Ureter (tissue), 1 donor: ENCODE measurements around the gene UBL4B. TPM values are rescaled to one million over a fixed set of nuclear protein-coding genes. Genes with fewer than 3 reads are reported as not detected.

Experiments
- DNase-seq: peaks from one replicate; pipeline ENCODE4 v3.0.0-alpha.2; 2020; ENCODE audit warnings: low spot score
- total RNA-seq: library from RNA; stranded (reverse); gene quantifications from one replicate; pipeline ENCODE4 v1.2.4, GENCODE V29; 2023
- donor health status: DM: yes; HTN: yes; CAD: no.

The UBL4B gene
- total RNA-seq, 1 donor from 2014 or later: not detected

GRCh38 chr1:110113551-110113950, 1.3 kb downstream of the UBL4B start:
- DNase-seq: no peak

- no peak for DNase-seq
These were observed 1.9 kb downstream of the UBL4B start for GRCh38 chr1:110114173-110114572.

GRCh38 chr1:110114784-110115183, 2.5 kb downstream of the UBL4B start:
- DNase-seq: no peak

- DNase-seq: no peak
These were observed 6.6 kb downstream of the UBL4B start for GRCh38 chr1:110118636-110119396.

GRCh38 chr1:110119843-110120242, 7.6 kb downstream of the UBL4B start:
- DNase-seq: no peak

- no peak for DNase-seq
These were observed 8.8 kb downstream of the UBL4B start for GRCh38 chr1:110120960-110121561.

GRCh38 chr1:110123224-110123623, 11.0 kb downstream of the UBL4B start:
- DNase-seq: no peak

GRCh38 chr1:110125810-110126209, 13.6 kb downstream of the UBL4B start:
- DNase-seq: no peak

GRCh38 chr1:110130113-110130591, 17.9 kb downstream of the UBL4B start:
- no peak for DNase-seq

GRCh38 chr1:110130989-110131388, 18.7 kb downstream of the UBL4B start:
- DNase-seq: no peak

- no peak for DNase-seq
These were observed 20.4 kb downstream of the UBL4B start for GRCh38 chr1:110132682-110133081.

- DNase-seq: no peak
These were observed 21.2 kb downstream of the UBL4B start for GRCh38 chr1:110133436-110133835.

- no peak for DNase-seq
These were observed 21.9 kb downstream of the UBL4B start for GRCh38 chr1:110134050-110134595.

- no peak for DNase-seq
These were observed 23.0 kb downstream of the UBL4B start for GRCh38 chr1:110135246-110135645.

- DNase-seq: no peak
These were observed 23.4 kb downstream of the UBL4B start for GRCh38 chr1:110135666-110136065.

- DNase-seq: no peak
These were observed 24.7 kb downstream of the UBL4B start for GRCh38 chr1:110136911-110137310.

- DNase-seq: no peak
These were observed 26.7 kb downstream of the UBL4B start for GRCh38 chr1:110138956-110139355.

- no peak for DNase-seq
These were observed 32.1 kb downstream of the UBL4B start for GRCh38 chr1:110144366-110144765.

GRCh38 chr1:110148961-110149360, 36.7 kb downstream of the UBL4B start:
- no peak for DNase-seq

GRCh38 chr1:110150330-110151174, 38.3 kb downstream of the UBL4B start, which contains the start of gene SLC6A17:
Gene SLC6A17, plus strand, starts transcription at chr1:110150494. Its CDS starts 16,436 bp downstream, at chr1:110166930.
- no peak for DNase-seq

- no peak for DNase-seq
These were observed 39.0 kb downstream of the UBL4B start for GRCh38 chr1:110151175-110151669.
